BJ (cell line): ENCODE data around the gene CLNK. TPM values are rescaled to one million over a fixed set of nuclear protein-coding genes. Genes with fewer than 3 reads are reported as not detected.

ENCODE experiments used
- CTCF ChIA-PET: fragments of 350-600 bp; formaldehyde crosslinking; extraction: SDS; loops from one replicate; lab custom pipeline; 2021; ENCODE audit warnings: antibody characterized with exemption, inconsistent platforms; lab: Yijun Ruan, JAX
- POLR2A ChIA-PET: fragments of 300-600 bp; sonication (Branson Sonifier 250); formaldehyde crosslinking; extraction: SDS; loops from one replicate; lab custom pipeline; 2021; ENCODE audit warnings: antibody characterized with exemption; lab: Charles Lee
- DNase-seq: peaks from one replicate; pipeline ENCODE4 v3.0.0-alpha.2; 2011; ENCODE audit warnings: low read depth
- H3K27me3 ChIP-seq: 2 replicates; pipeline ENCODE4 v1.6.0; 2011; ENCODE audit warnings: low read length; ENCODE audit not compliant: control insufficient read depth, insufficient read depth
- H3K36me3 ChIP-seq: 2 replicates; pipeline ENCODE4 v1.5.1; 2011; ENCODE audit warnings: low read length; ENCODE audit not compliant: control insufficient read depth, insufficient read depth
- H3K4me3 ChIP-seq: 2 replicates; pipeline ENCODE4 v1.5.1; 2011; ENCODE audit warnings: low read depth, mild to moderate bottlenecking, control low read depth, low read length
- CTCF ChIP-seq: IDR thresholded peaks from 2 replicates; pipeline ENCODE4 v1.5.1; 2011; ENCODE audit warnings: low read depth, mild to moderate bottlenecking, control low read depth, inconsistent platforms, low read length, moderate library complexity; ENCODE audit not compliant: insufficient read depth
- polyA plus RNA-seq: library from polyadenylated mRNA; depleted of rRNA; stranded (reverse); fragments of >200 nt; gene quantifications from 2 replicates; pipeline ENCODE4 v1.2.3, GENCODE V29; 2011

CLNK gene
- polyA plus RNA-seq, 1 experiment, result not detected

DNA sequence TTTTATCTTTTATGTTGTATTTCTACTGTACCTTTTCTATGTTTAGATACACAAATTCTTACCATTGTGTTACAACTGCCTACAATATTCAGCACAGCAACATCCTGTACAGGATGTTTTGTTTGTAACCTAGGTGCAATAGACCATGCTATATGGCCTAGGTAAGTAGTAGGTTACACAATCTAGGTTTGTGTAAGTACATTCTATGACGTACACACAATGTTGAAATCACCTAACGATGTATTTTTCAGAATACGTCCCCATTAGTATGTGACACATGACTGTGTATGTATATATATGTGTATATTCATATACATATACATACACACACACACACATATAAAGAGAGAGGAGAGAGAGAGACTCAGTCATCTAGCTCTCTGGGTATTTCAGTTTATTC lies 103.5 kb downstream of the CLNK start:
- no peak for TF ChIP-seq CTCF
- ChIA-PET CTCF (interaction anchor here (0.6 to 1.9 kb wide), 6 partner anchors 9 to 1139 kb away, joined by 3 to 4 read pairs (median 3); no protein-coding TSS in a partner anchor), POLR2A (no interaction called here)
- DNase-seq, result no peak
- Histone ChIP-seq H3K4me3 (no peak overlapping the region), H3K36me3 (no peaks in the 10 kb centered on the region), H3K27me3 (no peaks in the 10 kb centered on the region)

DNA sequence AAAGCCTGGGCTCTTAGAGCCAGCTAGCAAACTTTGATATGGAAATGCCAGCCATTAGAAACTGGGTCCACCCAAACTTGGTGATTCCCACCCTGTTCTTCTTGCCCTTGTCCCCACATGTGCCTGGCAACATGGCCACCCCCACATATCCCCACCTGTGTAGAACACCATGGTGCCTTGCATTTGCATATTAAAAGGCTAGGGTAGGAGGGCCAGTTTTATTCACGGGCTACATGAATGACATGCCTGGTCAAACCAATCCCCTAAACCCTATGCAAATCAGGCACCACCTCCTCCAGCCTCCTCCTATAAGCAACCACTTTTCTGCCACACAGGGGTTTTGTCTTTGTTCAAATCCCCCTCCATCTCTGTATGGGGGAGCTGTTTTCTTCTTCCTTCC lies 104.9 kb downstream of the CLNK start:
- H3K4me3 ChIP-seq, result no peak overlapping the region
- DNase-seq, result no peak
- TF ChIP-seq CTCF, result no peak
- H3K36me3 ChIP-seq, result no peaks in the 10 kb centered on the region
- no peaks in the 10 kb centered on the region for H3K27me3 ChIP-seq
- ChIA-PET CTCF (interaction anchor here (1.1 to 1.9 kb wide), 3 partner anchors 10 to 1140 kb away, joined by 3 to 4 read pairs (median 3); no protein-coding TSS in a partner anchor), POLR2A (no interaction called here)

GRCh38 chr4:10577508-10578426 lies 106.8 kb downstream of the CLNK start:
- no peak for TF ChIP-seq CTCF
- Histone ChIP-seq H3K36me3 (no peaks in the 10 kb centered on the region), H3K4me3 (no peak overlapping the region), H3K27me3 (no peaks in the 10 kb centered on the region)
- no peak for DNase-seq
- ChIA-PET CTCF (interaction anchor here (0.6 kb wide), 1 partner anchor 122 kb away, joined by 3 read pairs; no protein-coding TSS in a partner anchor), POLR2A (no interaction called here)

DNA sequence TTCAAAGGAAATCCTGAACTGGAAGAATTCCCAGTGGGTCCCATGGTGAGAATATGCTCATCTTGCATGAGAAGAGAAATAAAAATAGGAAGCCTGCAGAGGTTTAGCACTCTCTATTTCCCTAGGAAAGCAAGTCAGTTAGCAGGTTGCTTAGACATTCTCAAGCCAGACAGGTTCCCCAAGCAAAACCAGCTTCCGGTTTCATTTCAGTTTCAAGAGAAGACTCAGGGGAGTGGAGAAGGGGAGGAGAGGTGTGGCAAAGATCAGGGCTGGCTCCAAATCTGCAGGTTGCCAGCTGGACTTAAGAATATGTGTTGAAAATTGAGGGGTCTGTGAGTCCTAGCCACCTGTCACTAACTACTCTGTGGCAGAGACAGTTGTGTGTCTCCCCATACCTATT lies 107.5 kb downstream of the CLNK start:
- POLR2A ChIA-PET, result no interaction called here
- H3K36me3 ChIP-seq, result no peaks in the 10 kb centered on the region
- TF ChIP-seq CTCF, result no peak
- no peak for DNase-seq
- H3K27me3 ChIP-seq, result no peaks in the 10 kb centered on the region
- CTCF ChIA-PET, result interaction anchor here (1.1 kb wide), 1 partner anchor 9 kb away, joined by 3 read pairs; no protein-coding TSS in a partner anchor
- H3K4me3 ChIP-seq, result no peak overlapping the region

DNA sequence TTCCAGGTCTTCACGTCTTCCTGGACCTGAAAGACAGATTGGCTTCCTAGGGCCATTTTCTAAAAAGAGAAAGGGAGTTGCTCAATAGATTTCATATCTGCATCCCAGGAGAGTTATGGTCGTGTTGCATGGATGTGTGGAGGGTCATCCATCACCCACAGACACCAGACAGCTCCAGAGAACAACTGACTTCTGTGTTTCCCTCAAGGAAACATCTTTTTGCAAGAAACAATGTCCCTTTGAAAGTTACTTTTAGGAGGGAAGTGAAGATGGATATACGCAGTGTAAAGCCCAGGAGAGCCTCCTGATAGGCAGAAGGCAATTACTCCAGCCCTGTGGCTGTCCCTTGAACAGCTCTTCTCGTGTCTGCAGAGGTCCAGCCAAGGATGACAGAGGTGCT lies 108.3 kb downstream of the CLNK start:
- POLR2A ChIA-PET, result no interaction called here
- Histone ChIP-seq H3K4me3 (no peak overlapping the region), H3K36me3 (no peaks in the 10 kb centered on the region), H3K27me3 (no peaks in the 10 kb centered on the region)
- CTCF ChIA-PET, result interaction anchor here (0.9 to 1.1 kb wide), 2 partner anchors 9 to 21 kb away, joined by 3 read pairs; no protein-coding TSS in a partner anchor
- no peak for DNase-seq
- no peak for TF ChIP-seq CTCF
